GM12891 (cell line): ENCODE results near the gene APBB2.

Source experiments
- PAX5 ChIP-seq: IDR thresholded peaks from 2 replicates; pipeline ENCODE4 v1.6.1; 2011; ENCODE audit warnings: low read length, moderate library complexity, mild to moderate bottlenecking; ENCODE audit not compliant: insufficient read depth, severe bottlenecking
- POLR2A ChIP-seq: IDR thresholded peaks from 2 replicates; pipeline ENCODE4 v1.6.1; 2011; ENCODE audit warnings: low read depth, low read length, control low read depth
- POLR2AphosphoS5 ChIP-seq: IDR thresholded peaks from 2 replicates; pipeline ENCODE4 v1.6.1; 2011; ENCODE audit warnings: low read depth, low read length, control low read depth
- POU2F2 ChIP-seq: IDR thresholded peaks from 2 replicates; pipeline ENCODE4 v1.6.1; 2011; ENCODE audit warnings: low read depth, mild to moderate bottlenecking, control low read depth, low read length, moderate library complexity
- SPI1 ChIP-seq: IDR thresholded peaks from 2 replicates; pipeline ENCODE4 v1.6.1; 2011; ENCODE audit warnings: low read depth, low read length, control low read depth
- TAF1 ChIP-seq: IDR thresholded peaks from 2 replicates; pipeline ENCODE4 v1.6.1; 2011; ENCODE audit warnings: low read depth, low read length, control low read depth

DNA sequence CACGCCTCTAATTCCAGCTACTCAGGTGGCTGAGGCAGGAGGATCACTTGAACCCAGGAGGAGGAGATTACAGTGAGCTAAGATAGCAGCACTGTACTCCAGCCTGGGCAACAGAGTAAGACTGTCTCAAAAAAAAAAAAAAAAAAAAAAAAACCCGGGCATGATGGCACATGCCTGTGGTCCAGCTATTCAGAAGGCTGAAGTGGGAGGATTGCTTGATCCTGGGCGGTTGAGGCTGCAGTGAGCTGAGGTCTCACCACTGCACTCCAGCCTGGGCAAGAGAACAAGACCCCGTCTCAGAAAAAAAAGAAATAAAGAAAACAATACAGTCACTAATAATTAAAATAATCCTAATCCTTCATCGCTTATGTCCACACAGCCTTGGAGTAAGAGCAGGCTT, 68.1 kb downstream of the APBB2 start:
- TF ChIP-seq PAX5 (no peak), POLR2A (no peak), TAF1 (no peak), POLR2AphosphoS5 (no peak), SPI1 (no peak), POU2F2 (no peak)
